NCI-H2196 treated with DMSO at 0.1 percent for 48 hours (cell line): ENCODE data around the gene MLLT3.

Source experiments
- DNase-seq: peaks from one replicate; lab custom pipeline; 2025; ENCODE audit not compliant: unreplicated experiment; lab: John Stamatoyannopoulos, UW

Gene MLLT3

GRCh38 chr9:20559231-20559890 is 62.9 kb downstream of the MLLT3 start:
- no peak for DNase-seq

- no peak for DNase-seq
Measured at GRCh38 chr9:20558566-20559016, 63.7 kb downstream of the MLLT3 start.

GRCh38 chr9:20557890-20558565 is 64.3 kb downstream of the MLLT3 start:
- DNase-seq, result no peak

- no peak for DNase-seq
Measured at GRCh38 chr9:20557285-20557684, 65.0 kb downstream of the MLLT3 start.

- no peak for DNase-seq
Measured at GRCh38 chr9:20553558-20554149, 68.6 kb downstream of the MLLT3 start.

GRCh38 chr9:20552874-20553557 is 69.3 kb downstream of the MLLT3 start:
- no peak for DNase-seq

- DNase-seq, result no peak
Measured at GRCh38 chr9:20551835-20552234, 70.5 kb downstream of the MLLT3 start.

- DNase-seq, result no peak
Measured at GRCh38 chr9:20551236-20551635, 71.1 kb downstream of the MLLT3 start.

- no peak for DNase-seq
Measured at GRCh38 chr9:20550326-20550725, 72.0 kb downstream of the MLLT3 start.

- DNase-seq, result no peak
Measured at GRCh38 chr9:20549053-20549452, 73.2 kb downstream of the MLLT3 start.

GRCh38 chr9:20545023-20545622 is 77.2 kb downstream of the MLLT3 start:
- DNase-seq, result no peak

GRCh38 chr9:20540169-20540863 is 82.0 kb downstream of the MLLT3 start:
- DNase-seq, result no peak

- DNase-seq, result no peak
Measured at GRCh38 chr9:20538956-20539355, 83.3 kb downstream of the MLLT3 start.

- DNase-seq, result no peak
Measured at GRCh38 chr9:20538092-20538491, 84.2 kb downstream of the MLLT3 start.

- no peak for DNase-seq
Measured at GRCh38 chr9:20537294-20537693, 85.0 kb downstream of the MLLT3 start.

GRCh38 chr9:20532584-20532983 is 89.7 kb downstream of the MLLT3 start:
- no peak for DNase-seq

- DNase-seq, result no peak
Measured at GRCh38 chr9:20529837-20530236, 92.5 kb downstream of the MLLT3 start.

GRCh38 chr9:20528253-20528652 is 94.0 kb downstream of the MLLT3 start:
- DNase-seq, result no peak

- no peak for DNase-seq
Measured at GRCh38 chr9:20526500-20527319, 95.6 kb downstream of the MLLT3 start.

- DNase-seq, result no peak
Measured at GRCh38 chr9:20524776-20525175, 97.5 kb downstream of the MLLT3 start.
